ENCODE data around the gene NLGN2.

NLGN2 gene

GRCh38 chr17:7427549-7427948 lies 19.9 kb downstream of the NLGN2 start:
- TF ChIP-seq USF1 (IDR thresholded peaks at IDR 0.05): no peak
- no peak for TF ChIP-seq ZBTB7A (IDR thresholded peaks at IDR 0.05; ENCODE audit: low read depth)
- no peak for TF ChIP-seq CEBPB (IDR thresholded peaks at IDR 0.05)
- no peak for TF ChIP-seq TAF1 (IDR thresholded peaks at IDR 0.05; ENCODE audit: low read depth)
- TF ChIP-seq MAX (IDR thresholded peaks at IDR 0.05): no peak
- TF ChIP-seq RAD21 (IDR thresholded peaks at IDR 0.05; ENCODE audit: low read depth): no peak
- TF ChIP-seq TEAD4 (IDR thresholded peaks at IDR 0.05): no peak
- TF ChIP-seq REST (IDR thresholded peaks at IDR 0.05; ENCODE audit: low read depth): no peak
- TF ChIP-seq CREB1 (IDR thresholded peaks at IDR 0.05; ENCODE audit: low read depth): no peak
- no peak for TF ChIP-seq EGR1 (IDR thresholded peaks at IDR 0.05)
- TF ChIP-seq FOXM1 (IDR thresholded peaks at IDR 0.05; ENCODE audit: borderline replicate concordance, low read depth): no peak
- no peak for TF ChIP-seq EP300 (IDR thresholded peaks at IDR 0.05; ENCODE audit: borderline replicate concordance)
- no peak for TF ChIP-seq TCF12 (IDR thresholded peaks at IDR 0.05; ENCODE audit: low read depth)
- TF ChIP-seq NFIC (IDR thresholded peaks at IDR 0.05): no peak
- TF ChIP-seq YY1 (IDR thresholded peaks at IDR 0.05; ENCODE audit: low read depth): no peak

GRCh38 chr17:7428557-7428956 lies 20.9 kb downstream of the NLGN2 start, which contains the start of gene SPEM3:
SPEM3 (plus strand) TSS chr17:7428857; CDS start chr17:7428903, 46 bp downstream.
- TF ChIP-seq ZBTB7A (IDR thresholded peaks at IDR 0.05; ENCODE audit: low read depth): no peak
- TF ChIP-seq USF1 (IDR thresholded peaks at IDR 0.05): no peak
- TF ChIP-seq TEAD4 (IDR thresholded peaks at IDR 0.05): no peak
- no peak for TF ChIP-seq EGR1 (IDR thresholded peaks at IDR 0.05)
- no peak for TF ChIP-seq NFIC (IDR thresholded peaks at IDR 0.05)
- TF ChIP-seq RAD21 (IDR thresholded peaks at IDR 0.05; ENCODE audit: low read depth): no peak
- TF ChIP-seq TAF1 (IDR thresholded peaks at IDR 0.05; ENCODE audit: low read depth): no peak
- no peak for TF ChIP-seq FOXM1 (IDR thresholded peaks at IDR 0.05; ENCODE audit: borderline replicate concordance, low read depth)
- TF ChIP-seq EP300 (IDR thresholded peaks at IDR 0.05; ENCODE audit: borderline replicate concordance): no peak
- TF ChIP-seq TCF12 (IDR thresholded peaks at IDR 0.05; ENCODE audit: low read depth): no peak
- TF ChIP-seq CEBPB (IDR thresholded peaks at IDR 0.05): no peak
- TF ChIP-seq MAX (IDR thresholded peaks at IDR 0.05): no peak

GRCh38 chr17:7429722-7430121 lies 22.1 kb downstream of the NLGN2 start:
- no peak for TF ChIP-seq CEBPB (IDR thresholded peaks at IDR 0.05)
- TF ChIP-seq TEAD4 (IDR thresholded peaks at IDR 0.05): no peak
- no peak for TF ChIP-seq YY1 (IDR thresholded peaks at IDR 0.05; ENCODE audit: low read depth)
- TF ChIP-seq MAX (IDR thresholded peaks at IDR 0.05): no peak

- TF ChIP-seq CREB1 (IDR thresholded peaks at IDR 0.05; ENCODE audit: low read depth) (no peak), USF1 (IDR thresholded peaks at IDR 0.05) (no peak), TEAD4 (IDR thresholded peaks at IDR 0.05) (no peak), YY1 (IDR thresholded peaks at IDR 0.05; ENCODE audit: low read depth) (no peak), CEBPB (IDR thresholded peaks at IDR 0.05) (no peak), MAX (IDR thresholded peaks at IDR 0.05) (no peak)
Observed at GRCh38 chr17:7431231-7431630, 23.6 kb downstream of the NLGN2 start.

- TF ChIP-seq EP300 (IDR thresholded peaks at IDR 0.05; ENCODE audit: borderline replicate concordance): no peak
- TF ChIP-seq FOXM1 (IDR thresholded peaks at IDR 0.05; ENCODE audit: borderline replicate concordance, low read depth): no peak
Observed at GRCh38 chr17:7432296-7432695, 24.7 kb downstream of the NLGN2 start.

- TF ChIP-seq USF1 (IDR thresholded peaks at IDR 0.05): no peak
- peak; percentile 1; the same call in 1 of the 2 replicates for TF ChIP-seq TEAD4 (IDR thresholded peaks at IDR 0.05)
- peak; percentile 13; the same call in 1 of the 2 replicates for TF ChIP-seq MAX (IDR thresholded peaks at IDR 0.05)
- no peak for TF ChIP-seq EP300 (IDR thresholded peaks at IDR 0.05; ENCODE audit: borderline replicate concordance)
Observed at GRCh38 chr17:7435676-7436555, 28.3 kb downstream of the NLGN2 start.
